ENCODE results near the gene TNFSF11. TPM values are rescaled to one million over a fixed set of nuclear protein-coding genes. Genes with fewer than 3 reads are reported as not detected.

TNFSF11 gene
- total RNA-seq, 1 donor from 2014 or later = not detected

GRCh38 chr13:42654722-42655121 lies 80.8 kb downstream of the TNFSF11 start:
- Histone ChIP-seq H3K36me3 (no peaks in the 10 kb centered on the region), H3K4me1 (no peaks in the 10 kb centered on the region), H3K27ac (no peak overlapping the region), H3K4me3 (no peak overlapping the region), H3K27me3 (no peaks in the 10 kb centered on the region), H3K9me3 (no peaks in the 10 kb centered on the region)
- intact Hi-C loops (cut with DNase I) = no loop called here
- no peak for TF ChIP-seq CTCF (IDR thresholded peaks at IDR 0.05)
- DNase-seq (ENCODE audit: low spot score in 2 of 2) = no peak

GRCh38 chr13:42656161-42656560 lies 82.2 kb downstream of the TNFSF11 start:
- TF ChIP-seq CTCF (IDR thresholded peaks at IDR 0.05) = no peak
- Histone ChIP-seq H3K4me3 (no peak overlapping the region), H3K27me3 (no peaks in the 10 kb centered on the region), H3K36me3 (no peaks in the 10 kb centered on the region), H3K27ac (no peak overlapping the region), H3K9me3 (no peaks in the 10 kb centered on the region), H3K4me1 (no peaks in the 10 kb centered on the region)
- no peak for DNase-seq (ENCODE audit: low spot score in 2 of 2)
- intact Hi-C loops (cut with DNase I) = no loop called here

- no peak for DNase-seq (ENCODE audit: low spot score in 2 of 2)
- Histone ChIP-seq H3K27ac (no peak overlapping the region), H3K9me3 (no peaks in the 10 kb centered on the region), H3K4me3 (no peak overlapping the region), H3K4me1 (no peaks in the 10 kb centered on the region), H3K27me3 (no peaks in the 10 kb centered on the region), H3K36me3 (no peaks in the 10 kb centered on the region)
- no peak for TF ChIP-seq CTCF (IDR thresholded peaks at IDR 0.05)
- intact Hi-C loops (cut with DNase I) = no loop called here
Measured at GRCh38 chr13:42656958-42657357, 83.0 kb downstream of the TNFSF11 start.

Other genes with a start within 250 kb of the TNFSF11 start
- gene FAM216B, start 207.4 kb downstream of the TNFSF11 start, total RNA-seq = not detected